Smooth muscle cell (in vitro differentiated cells): ENCODE results near the gene CYP4Z1. TPM values are rescaled to one million over a fixed set of nuclear protein-coding genes. Genes with fewer than 3 reads are reported as not detected.
"Not testable (repeated sequence)": the region's sequence is repeated elsewhere in the genome, so short reads cannot be mapped to it uniquely, and the experiment has no call there.

Experiments used
- DNase-seq: peaks from one replicate; lab custom pipeline; 2025; ENCODE audit not compliant: unreplicated experiment; lab: John Stamatoyannopoulos, UW
- H2AFZ ChIP-seq: fragments of 200-600 bp; sonication (generic); 2 replicates; pipeline ENCODE4 v1.6.0; 2016; ENCODE audit warnings: antibody characterized with exemption, low read depth, mild to moderate bottlenecking
- H3F3A ChIP-seq: fragments of 200-600 bp; sonication (generic); 2 replicates; pipeline ENCODE4 v1.6.0; 2017; ENCODE audit warnings: antibody characterized with exemption, low read depth
- H3K27ac ChIP-seq: fragments of 200-600 bp; sonication (generic); 2 replicates; pipeline ENCODE4 v1.5.1; 2016; ENCODE audit warnings: low read depth, mild to moderate bottlenecking
- H3K27me3 ChIP-seq: fragments of 200-600 bp; sonication (generic); 2 replicates; pipeline ENCODE4 v1.6.1; 2016; ENCODE audit warnings: low read depth, mild to moderate bottlenecking
- H3K36me3 ChIP-seq: fragments of 200-600 bp; sonication (generic); 2 replicates; pipeline ENCODE4 v1.5.1; 2016; ENCODE audit warnings: low read depth
- H3K4me1 ChIP-seq: fragments of 200-600 bp; sonication (generic); 2 replicates; pipeline ENCODE4 v1.5.1; 2016; ENCODE audit warnings: low read depth
- H3K4me2 ChIP-seq: fragments of 200-600 bp; sonication (generic); 2 replicates; pipeline ENCODE4 v1.6.0; 2016; ENCODE audit warnings: mild to moderate bottlenecking
- H3K4me3 ChIP-seq: fragments of 200-600 bp; sonication (generic); 2 replicates; pipeline ENCODE4 v1.5.1; 2016; ENCODE audit warnings: mild to moderate bottlenecking
- H3K79me2 ChIP-seq: fragments of 200-600 bp; sonication (generic); 2 replicates; pipeline ENCODE4 v1.6.0; 2016; ENCODE audit warnings: low read depth, mild to moderate bottlenecking
- H3K9ac ChIP-seq: fragments of 200-600 bp; sonication (generic); 2 replicates; pipeline ENCODE4 v1.6.0; 2016; ENCODE audit warnings: low read depth
- H3K9me3 ChIP-seq: fragments of 200-600 bp; sonication (generic); replicated peaks from 2 replicates; pipeline ENCODE4 v1.5.1; 2016; ENCODE audit warnings: low read depth
- H4K20me1 ChIP-seq: fragments of 200-600 bp; sonication (generic); 2 replicates; pipeline ENCODE4 v1.6.0; 2016; ENCODE audit warnings: low read depth
- WGBS: methylation state at CpG from one replicate; pipeline ENCODE4 v1.1.7; 2016; ENCODE audit warnings: low lambda C conversion rate; 5-methylcytosine and 5-hydroxymethylcytosine counted together
- polyA plus RNA-seq: library from polyadenylated mRNA; unstranded; fragments of >200 nt; fragmentation: Nextera tagmentation; extraction: Ambion mirVana; gene quantifications from 2 replicates; pipeline ENCODE4 v1.2.1, GENCODE V29; 2016
- total RNA-seq: library from RNA; depleted of rRNA; stranded (reverse); fragments of >200 nt; gene quantifications from 2 replicates; pipeline ENCODE4 v1.2.3, GENCODE V29; 2014
- TF ChIP-seq, protein P1 (sequence below): fragments of 200-600 bp; sonication (generic); IDR thresholded peaks from 2 replicates; pipeline ENCODE4 v1.5.1; 2017; ENCODE audit warnings: borderline replicate concordance, mild to moderate bottlenecking, antibody characterized with exemption; ENCODE audit not compliant: insufficient read depth, poor library complexity, severe bottlenecking

CYP4Z1 gene
- total and polyA plus RNA-seq, 2 experiments from 2014 or later = not detected

DNA sequence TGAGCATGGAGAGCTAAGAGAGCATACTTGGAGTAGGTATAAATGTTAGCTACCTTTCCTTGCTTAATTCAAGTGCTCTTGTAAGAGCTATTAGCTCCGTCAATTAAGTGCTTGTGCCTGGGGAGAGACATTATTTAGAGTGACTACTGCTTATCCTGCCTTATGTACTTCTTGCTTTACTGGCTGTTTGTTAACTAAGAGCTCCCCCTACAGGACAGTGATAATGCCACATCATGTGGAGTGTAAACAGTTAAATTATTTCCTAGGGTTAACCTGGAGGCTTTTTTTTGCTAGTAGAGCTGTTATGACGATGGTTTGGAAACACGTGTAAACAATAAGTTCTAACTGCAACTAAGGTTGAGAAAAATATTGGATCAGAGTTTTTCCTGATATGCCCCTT is 24.4 kb downstream of the CYP4Z1 start:
- not testable (repeated sequence) for DNase-seq

DNA sequence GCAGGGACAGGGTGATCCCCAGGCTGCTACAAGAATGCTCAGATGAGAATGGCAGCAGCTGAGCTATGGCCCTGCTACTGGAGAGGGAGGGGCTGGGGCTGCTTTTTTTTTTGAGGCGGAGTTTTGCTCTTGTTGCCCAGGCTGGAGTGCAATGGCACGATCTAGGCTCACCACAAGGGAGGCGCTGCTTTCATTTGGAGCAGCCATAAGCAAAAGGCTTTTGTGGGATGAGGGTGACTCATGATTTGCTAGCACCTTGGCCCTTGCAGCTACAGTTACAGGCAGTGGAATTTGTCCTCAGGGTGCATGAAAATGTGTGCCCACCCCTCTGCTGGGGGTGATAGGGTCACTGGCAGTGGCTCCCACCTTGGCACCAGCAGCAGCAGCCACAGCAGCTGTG is 37.8 kb downstream of the CYP4Z1 start:
- Histone ChIP-seq H3K27ac (no peak overlapping the region), H3K9me3 (no peaks in the 10 kb centered on the region)

More for the DNA sequence above, 24.4 kb downstream of the CYP4Z1 start:
- H3K4me3 ChIP-seq, H3K4me1 ChIP-seq, H3K79me2 ChIP-seq, H3K27ac ChIP-seq, H2AFZ ChIP-seq, H3K9ac ChIP-seq, H3K4me2 ChIP-seq, H3F3A ChIP-seq, H3K36me3 ChIP-seq, H3K27me3 ChIP-seq, H4K20me1 ChIP-seq, H3K9me3 ChIP-seq: not testable (repeated sequence)
- 18% methylated on average over 3 of the region's 3 CpGs for WGBS
- TF ChIP-seq, protein P1, sequence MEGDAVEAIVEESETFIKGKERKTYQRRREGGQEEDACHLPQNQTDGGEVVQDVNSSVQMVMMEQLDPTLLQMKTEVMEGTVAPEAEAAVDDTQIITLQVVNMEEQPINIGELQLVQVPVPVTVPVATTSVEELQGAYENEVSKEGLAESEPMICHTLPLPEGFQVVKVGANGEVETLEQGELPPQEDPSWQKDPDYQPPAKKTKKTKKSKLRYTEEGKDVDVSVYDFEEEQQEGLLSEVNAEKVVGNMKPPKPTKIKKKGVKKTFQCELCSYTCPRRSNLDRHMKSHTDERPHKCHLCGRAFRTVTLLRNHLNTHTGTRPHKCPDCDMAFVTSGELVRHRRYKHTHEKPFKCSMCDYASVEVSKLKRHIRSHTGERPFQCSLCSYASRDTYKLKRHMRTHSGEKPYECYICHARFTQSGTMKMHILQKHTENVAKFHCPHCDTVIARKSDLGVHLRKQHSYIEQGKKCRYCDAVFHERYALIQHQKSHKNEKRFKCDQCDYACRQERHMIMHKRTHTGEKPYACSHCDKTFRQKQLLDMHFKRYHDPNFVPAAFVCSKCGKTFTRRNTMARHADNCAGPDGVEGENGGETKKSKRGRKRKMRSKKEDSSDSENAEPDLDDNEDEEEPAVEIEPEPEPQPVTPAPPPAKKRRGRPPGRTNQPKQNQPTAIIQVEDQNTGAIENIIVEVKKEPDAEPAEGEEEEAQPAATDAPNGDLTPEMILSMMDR = peak; percentile 27

DNA sequence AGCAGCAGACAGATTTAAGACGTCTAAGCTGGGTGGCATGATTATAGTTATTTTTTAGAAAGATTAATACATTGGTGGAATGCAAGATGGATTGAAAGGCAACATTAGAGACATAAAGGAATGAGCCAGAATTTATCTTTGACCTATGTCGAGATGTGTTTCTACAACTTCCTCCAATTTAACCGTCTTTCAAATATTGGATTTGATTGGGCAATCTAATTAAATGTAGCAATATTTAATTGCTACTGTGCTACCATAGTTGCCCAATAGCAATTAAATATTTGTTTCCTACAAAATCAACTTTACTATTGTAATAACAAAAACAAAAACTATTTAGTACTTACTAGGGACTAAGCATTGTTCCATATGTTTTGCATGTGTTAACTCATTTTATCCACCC is 39.8 kb downstream of the CYP4Z1 start:
- no peak for DNase-seq
- Histone ChIP-seq H3K27me3 (no peaks in the 10 kb centered on the region), H3K9me3 (no peaks in the 10 kb centered on the region), H3K4me3 (no peak overlapping the region), H3K79me2 (no peaks in the 10 kb centered on the region), H3K4me2 (no peak overlapping the region), H3K27ac (no peak overlapping the region), H3K4me1 (no peaks in the 10 kb centered on the region), H2AFZ (no peak overlapping the region), H3F3A (no peaks in the 10 kb centered on the region), H3K36me3 (no peaks in the 10 kb centered on the region), H3K9ac (no peak overlapping the region), H4K20me1 (no peaks in the 10 kb centered on the region)
- 94% methylated on average over 3 of the region's 3 CpGs for WGBS
- TF ChIP-seq, protein P1 = no peak

More for the DNA sequence above, 37.8 kb downstream of the CYP4Z1 start:
- Histone ChIP-seq H3K27me3 (no peaks in the 10 kb centered on the region), H3K4me3 (no peak overlapping the region), H3K36me3 (no peaks in the 10 kb centered on the region), H3K4me2 (no peak overlapping the region), H3K9ac (no peak overlapping the region), H2AFZ (no peak overlapping the region), H3F3A (no peaks in the 10 kb centered on the region), H4K20me1 (no peaks in the 10 kb centered on the region), H3K4me1 (no peaks in the 10 kb centered on the region), H3K79me2 (no peaks in the 10 kb centered on the region)
- TF ChIP-seq, protein P1 = no peak
- DNase-seq = no peak
- 87% methylated on average over 3 of the region's 3 CpGs for WGBS

DNA sequence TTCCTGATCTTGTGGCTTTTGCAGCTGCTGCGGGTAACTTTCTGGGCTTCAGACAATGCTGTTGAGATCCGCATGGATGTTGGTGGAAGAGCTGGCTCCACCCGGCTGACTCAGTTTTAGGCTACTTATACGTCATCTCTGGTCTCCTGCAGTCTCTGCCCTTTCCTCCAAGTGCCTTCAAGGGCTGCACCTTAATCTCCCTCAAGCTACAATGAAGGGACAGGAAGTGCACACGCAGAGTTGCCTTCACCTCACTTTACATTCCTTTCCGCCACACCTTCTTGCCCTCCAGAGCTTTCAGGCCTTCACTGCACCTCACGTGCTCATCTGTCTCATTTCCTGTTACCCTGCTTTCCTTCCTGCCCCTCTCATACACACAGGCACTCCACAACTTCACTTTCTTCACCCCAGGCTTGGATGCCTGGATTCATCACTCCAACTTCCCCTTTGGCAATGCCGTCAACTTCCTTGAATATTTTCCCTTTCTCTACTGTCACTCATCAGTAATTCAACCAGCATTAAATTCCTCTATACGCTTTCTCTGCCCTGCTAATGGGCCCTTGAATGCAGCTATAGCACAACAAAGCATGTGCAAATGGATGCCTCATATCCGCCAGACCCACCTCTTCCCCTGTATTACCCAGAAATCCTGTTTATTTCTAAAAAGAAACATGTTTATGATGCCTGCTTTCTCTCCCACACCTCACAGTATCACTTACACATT is 41.0 kb downstream of the CYP4Z1 start:
- H3K4me1 ChIP-seq, H3K27me3 ChIP-seq, H3K36me3 ChIP-seq, H3K9me3 ChIP-seq, H3K9ac ChIP-seq, H3K4me3 ChIP-seq, H3F3A ChIP-seq, H3K27ac ChIP-seq, H3K79me2 ChIP-seq, DNase-seq, H3K4me2 ChIP-seq, H2AFZ ChIP-seq, H4K20me1 ChIP-seq: not testable (repeated sequence)
- WGBS = 43% methylated on average over 10 of the region's 10 CpGs

DNA sequence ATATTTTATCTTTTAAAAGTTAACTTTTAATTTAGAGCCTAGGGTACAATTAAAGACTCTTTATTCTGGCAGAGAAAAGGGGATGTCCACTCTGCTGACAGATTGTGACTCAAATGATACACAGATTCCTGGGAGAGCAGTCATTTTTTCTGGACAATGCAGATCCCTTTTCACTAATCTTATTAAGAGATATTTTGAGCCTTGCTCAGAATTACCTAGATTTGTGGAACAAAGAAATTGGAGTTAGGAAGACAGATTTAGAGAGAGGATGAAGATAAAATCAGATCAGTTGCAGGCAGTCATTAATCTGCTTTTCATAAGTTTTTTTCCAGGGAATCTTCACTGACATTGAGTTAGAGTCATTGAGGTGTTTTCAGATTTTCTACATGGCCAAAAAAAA is 42.5 kb downstream of the CYP4Z1 start:
- not testable (repeated sequence) for H3K4me3 ChIP-seq, DNase-seq, H2AFZ ChIP-seq, H4K20me1 ChIP-seq, H3K27ac ChIP-seq, H3K4me1 ChIP-seq, H3F3A ChIP-seq, H3K36me3 ChIP-seq, H3K4me2 ChIP-seq, H3K9ac ChIP-seq, H3K27me3 ChIP-seq, H3K79me2 ChIP-seq, H3K9me3 ChIP-seq
